Heart right ventricle (tissue), 16 donors: ENCODE measurements around the gene SVIL. TPM values are rescaled to one million over a fixed set of nuclear protein-coding genes. Genes with fewer than 3 reads are reported as not detected.
"Not testable (repeated sequence)": the region's sequence is repeated elsewhere in the genome, so short reads cannot be mapped to it uniquely, and the experiment has no call there.

Experiments
- ATAC-seq, 8 donors: fragments of 200-7000 bp; cut with Tn5 transposase; one replicate each; pipeline ENCODE4 v1.9.1; 2020; ENCODE audit warnings: mild to moderate bottlenecking in 8 of 8, moderate library complexity in 8 of 8, moderate number of reproducible peaks in 1 of 8
- DNase-seq, 2 donors: peaks; one replicate each; pipeline ENCODE4 v3.0.0-alpha.2; 2020
- H3K27ac ChIP-seq, 10 donors: fragments of 200-600 bp; sonication (generic) in 2 of 10; one replicate each; pipeline versions ENCODE4 v1.5.0 to v1.8.0; 2020 to 2022; ENCODE audit warnings: mild to moderate bottlenecking in 3 of 10
- H3K27me3 ChIP-seq, 7 donors: fragments of 200-600 bp; one replicate each; pipeline ENCODE4 v1.8.0; 2021 to 2022; ENCODE audit warnings: mild to moderate bottlenecking in 2 of 7
- H3K36me3 ChIP-seq, 9 donors: fragments of 200-600 bp; sonication (generic) in 1 of 9; one replicate each; pipeline versions ENCODE4 v1.5.0 to v1.8.0; 2020 to 2022; ENCODE audit warnings: mild to moderate bottlenecking in 2 of 9
- H3K4me1 ChIP-seq, 9 donors: fragments of 200-600 bp; sonication (generic) in 1 of 9; one replicate each; pipeline versions ENCODE4 v1.5.0 to v1.8.0; 2020 to 2022; ENCODE audit warnings: mild to moderate bottlenecking in 4 of 9
- H3K4me3 ChIP-seq, 10 donors: fragments of 200-600 bp; sonication (generic) in 2 of 10; one replicate each; pipeline versions ENCODE4 v1.5.0 to v1.8.0; 2020 to 2022; ENCODE audit warnings: mild to moderate bottlenecking in 7 of 10, moderate library complexity in 2 of 10
- H3K9me3 ChIP-seq, 11 donors: fragments of 200-600 bp in 10 of 11; sonication (generic) in 2 of 11; one replicate each; pipeline versions ENCODE4 v1.5.0 to v1.8.0; 2013 to 2022; ENCODE audit warnings: mild to moderate bottlenecking in 2 of 11, control low read depth in 1 of 11, moderate library complexity in 1 of 11
- CTCF ChIP-seq, 9 donors: fragments of 200-600 bp; sonication (generic) in 2 of 9; IDR thresholded peaks; one replicate each; pipeline versions ENCODE4 v1.5.0 to v1.8.0; 2021 to 2022; ENCODE audit warnings: antibody characterized with exemption in 9 of 9, mild to moderate bottlenecking in 5 of 9, moderate library complexity in 1 of 9
- WGBS, 2 donors: extraction: QIAGEN DNeasy Blood & Tissue Kit; methylation state at CpG; one replicate each; pipeline ENCODE4 v1.1.7; 2013; ENCODE audit warnings: inconsistent platforms in 1 of 2; 5-methylcytosine and 5-hydroxymethylcytosine counted together
- intact Hi-C, 10 donors: fragments of 100-400 bp; cut with DNase I; formaldehyde crosslinking; loops; one replicate each; pipeline versions ENCODE4 v1.11.1 to v1.14.2; 2022
- polyA plus RNA-seq, 2 donors: library from polyadenylated mRNA; stranded (reverse); fragments of 200-250 nt; gene quantifications; one replicate each; pipeline ENCODE4 v1.2.3, GENCODE V29; 2013
- total RNA-seq, 10 donors: library from RNA; stranded (reverse); fragmentation: NEBNext Ultra II Directional in 3 of 10; extraction: Animal tissue kit (Norgen Biotek cat#: 25700) in 3 of 10; gene quantifications; one replicate each; pipeline versions ENCODE4 v1.2.1 to v1.2.4, GENCODE V29; 2021 to 2023
- donor health status: Arrhythmogenic right ventricular cardiomyopathy.
- donor health status: ischemic (EF 13 %, LVEDD 7.1; RV severe dilation, severe dysfunction).
- donor health status: healthy with polysubstance abuse.
- donor health status: DM: no; HTN: yes; CAD: no.
- donor health status: DM: no; HTN: no; CAD: no.
- donor health status: ischemic (EF 25% LVEDD 6.9; RV normal size, moderate dysfunction).
- donor health status: ischemic (EF 25% LVEDD 5.7; RV mildly dilated, moderate dysfunction).
- donor health status: healthy.
- donor health status: DM: yes; HTN: yes; CAD: no.
- donor health status: Ischemic cardiomyopathy.
- donor health status: ischemic (EF 35%, LVEDD 5.7; RV mildly dilated, moderate dysfunction).
- donor health status: nonischemic (EF 11% LVEDD 7.7; RV severe dilation, severe dysfunction).
- donor health status: DM: yes; HTN: yes; CAD: no.
- donor health status: PGD.
- donor health status: ischemic (EF 29% LVEDD 5.4; RV normal size, mild dysfunction).
- donor health status: nonischemic (EF 23%, LVEDD 6.1; RV moderate dilation, normal function).

The SVIL gene
- total and polyA plus RNA-seq, 12 donors, result 38.6 to 655 (median 450) TPM

GRCh38 chr10:29515104-29515503, 119.7 kb downstream of the SVIL start:
- Histone ChIP-seq H3K27ac (peak overlapping the region in 5 of 10 donors; percentile 29 to 85 (median 73)), H3K36me3 (peaks cover 0 to 75% (median 18%) of the 10 kb centered on the region in 9 donors), H3K4me1 (peaks cover 0 to 58% (median 24%) of the 10 kb centered on the region in 9 donors)
- ATAC-seq, DNase-seq, H3K27me3 ChIP-seq, intact Hi-C loops, H3K4me3 ChIP-seq, H3K9me3 ChIP-seq: not testable (repeated sequence)
- 78 to 79% methylated on average over 4 of the region's 4 CpGs for WGBS, 2 donors

- ATAC-seq (no peak), DNase-seq (no peak)
- Histone ChIP-seq H3K4me3 (no peak overlapping the region), H3K36me3 (peaks cover 0 to 75% (median 15%) of the 10 kb centered on the region in 9 donors), H3K27ac (peak overlapping the region in 2 of 10 donors; percentile 2 to 85), H3K4me1 (peaks cover 0 to 62% (median 24%) of the 10 kb centered on the region in 9 donors), H3K27me3 (no peaks in the 10 kb centered on the region), H3K9me3 (no peaks in the 10 kb centered on the region)
- TF ChIP-seq CTCF (IDR thresholded peaks at IDR 0.05), result no peak
- intact Hi-C loops, result no loop called here
- 88 to 94% methylated on average over 9 of the region's 9 CpGs for WGBS, 2 donors
These were observed 120.5 kb downstream of the SVIL start for GRCh38 chr10:29514306-29514705.

- TF ChIP-seq CTCF (IDR thresholded peaks at IDR 0.05), result no peak
- peak overlapping the region in 5 of 10 donors; percentile 36 to 65 (median 55) for H3K27ac ChIP-seq
- ATAC-seq, result peak in 3 of 8 donors; percentile 16 to 43 (median 27)
These were observed 122.3 kb downstream of the SVIL start for GRCh38 chr10:29512425-29512974.

GRCh38 chr10:29511806-29512205, 123.0 kb downstream of the SVIL start:
- H3K9me3 ChIP-seq, intact Hi-C loops, H3K27me3 ChIP-seq, H3K4me3 ChIP-seq, ATAC-seq, DNase-seq: not testable (repeated sequence)
- Histone ChIP-seq H3K4me1 (peaks cover 0 to 56% (median 24%) of the 10 kb centered on the region in 9 donors), H3K36me3 (peaks cover 0 to 71% (median 19%) of the 10 kb centered on the region in 9 donors), H3K27ac (peak overlapping the region in 5 of 10 donors; percentile 2 to 65 (median 55))
- 86 to 90% methylated on average over 5 of the region's 5 CpGs for WGBS, 2 donors

More at GRCh38 chr10:29512425-29512974, 122.3 kb downstream of the SVIL start:
- no peaks in the 10 kb centered on the region for H3K9me3 ChIP-seq
- peaks cover 0 to 62% (median 24%) of the 10 kb centered on the region in 9 donors for H3K4me1 ChIP-seq
- intact Hi-C loops, result no loop called here
- H3K27me3 ChIP-seq, result no peaks in the 10 kb centered on the region
- peaks cover 0 to 71% (median 19%) of the 10 kb centered on the region in 9 donors for H3K36me3 ChIP-seq
- no peak for DNase-seq
- H3K4me3 ChIP-seq, result no peak overlapping the region
- WGBS, 2 donors, result 87 to 88% methylated on average over 10 of the region's 10 CpGs

GRCh38 chr10:29510483-29511157, 124.2 kb downstream of the SVIL start:
- H3K4me1 ChIP-seq, result peaks cover 0 to 51% (median 24%) of the 10 kb centered on the region in 9 donors
- peak overlapping the region in 2 of 10 donors; percentile 30 to 51 for H3K27ac ChIP-seq
- WGBS, 2 donors, result 62 to 80% methylated on average over 10 to 12 of the region's 24 CpGs
- intact Hi-C loops, H3K4me3 ChIP-seq, H3K27me3 ChIP-seq, H3K9me3 ChIP-seq, DNase-seq: not testable (repeated sequence)
- ATAC-seq, result peak; percentile 19 to 57 (median 42)
- H3K36me3 ChIP-seq, result peaks cover 0 to 67% (median 19%) of the 10 kb centered on the region in 9 donors
